MCF 10A (cell line): ENCODE measurements around the gene CD34. TPM values are rescaled to one million over a fixed set of nuclear protein-coding genes. Genes with fewer than 3 reads are reported as not detected.

Experiments
- BruUV-seq: library from RNA; stranded (reverse); fragments of 400-500 nt; replicated peaks from 2 replicates; lab custom pipeline; 2021; lab: Mats Ljungman, UMichigan
- CTCF ChIA-PET: fragments of 300-600 bp; sonication (Branson Sonifier 250); formaldehyde crosslinking; extraction: SDS; loops from one replicate; lab custom pipeline; 2021; ENCODE audit warnings: antibody characterized with exemption, inconsistent platforms; lab: Yijun Ruan, JAX
- POLR2A ChIA-PET: fragments of 300-600, 350-650 bp; sonication (Branson Sonifier 250); formaldehyde crosslinking; extraction: SDS; loops from one replicate; lab custom pipeline; 2020; ENCODE audit warnings: antibody characterized with exemption, inconsistent platforms; lab: Yijun Ruan, JAX
- DNase-seq: peaks from one replicate; pipeline ENCODE4 v3.0.0-alpha.2; 2018; ENCODE audit not compliant: unreplicated experiment
- H3K27ac Mint-ChIP-seq: one replicate; pipeline ENCODE4 v1.8.0; 2022; ENCODE audit warnings: mild to moderate bottlenecking, low read depth, mixed read lengths; ENCODE audit not compliant: unreplicated experiment
- H3K27me3 Mint-ChIP-seq: one replicate; pipeline ENCODE4 v1.8.0; 2022; ENCODE audit warnings: mixed read lengths; ENCODE audit not compliant: insufficient read depth, unreplicated experiment
- H3K36me3 Mint-ChIP-seq: one replicate; pipeline ENCODE4 v1.8.0; 2022; ENCODE audit warnings: mild to moderate bottlenecking, moderate library complexity, mixed read lengths; ENCODE audit not compliant: insufficient read depth, unreplicated experiment
- H3K4me1 Mint-ChIP-seq: one replicate; pipeline ENCODE4 v1.8.0; 2022; ENCODE audit warnings: mixed read lengths; ENCODE audit not compliant: insufficient read depth, unreplicated experiment
- H3K4me3 Mint-ChIP-seq: one replicate; pipeline ENCODE4 v1.8.0; 2022; ENCODE audit warnings: mild to moderate bottlenecking, moderate library complexity, mixed read lengths; ENCODE audit not compliant: unreplicated experiment
- H3K9me3 Mint-ChIP-seq: one replicate; pipeline ENCODE4 v1.8.0; 2022; ENCODE audit warnings: mixed read lengths; ENCODE audit not compliant: unreplicated experiment
- intact Hi-C: fragments of 100-400 bp; cut with micrococcal nuclease; formaldehyde crosslinking; loops from 2 replicates; pipeline ENCODE4 v1.14.1; 2022
- total RNA-seq: library from RNA; stranded (reverse); gene quantifications from 2 replicates; pipeline ENCODE4 v1.2.3, GENCODE V29; 2022
- TF ChIP-seq, protein P1 (sequence below): fragments of 200-600 bp; IDR thresholded peaks from one replicate; pipeline ENCODE4 v1.8.0; 2022; ENCODE audit warnings: antibody characterized with exemption, mild to moderate bottlenecking; ENCODE audit not compliant: unreplicated experiment

The CD34 gene
- total RNA-seq, 1 experiment from 2014 or later: not detected

DNA sequence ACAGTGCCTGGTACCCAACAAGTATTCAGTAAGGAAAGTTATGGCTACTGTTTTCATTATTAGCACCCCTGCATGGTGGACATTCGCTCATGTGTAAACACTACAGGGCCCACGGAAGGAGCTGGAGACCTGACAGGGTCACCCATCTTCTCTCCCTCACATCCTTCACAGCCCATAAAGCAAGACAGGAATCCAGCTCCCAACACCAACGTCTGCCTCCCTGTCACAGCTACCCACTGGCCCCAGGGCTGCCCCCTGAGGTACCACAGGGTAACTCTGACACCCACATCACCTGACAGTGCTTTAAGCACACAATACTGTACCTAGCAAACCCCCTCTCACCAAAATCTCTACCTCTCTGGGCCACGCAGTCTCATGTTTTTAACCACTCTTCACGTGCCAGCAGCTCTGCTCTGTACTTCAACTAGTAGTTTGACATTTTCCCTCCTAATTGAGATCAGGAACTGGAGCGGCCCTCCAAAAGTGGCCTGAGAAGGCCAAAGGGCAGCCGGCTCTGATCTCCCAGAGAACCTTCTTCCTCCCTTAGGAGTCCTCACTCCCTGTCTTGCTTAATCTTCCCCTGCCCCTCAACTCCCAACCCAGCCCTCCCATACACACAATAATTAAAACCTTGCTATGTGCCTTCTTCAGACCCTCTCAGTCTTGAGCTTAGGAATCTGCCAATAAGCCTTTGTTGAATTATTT is 76.8 kb downstream of the CD34 start:
- POLR2A ChIA-PET: interaction anchor here (0.6 to 6.5 kb wide), 7 partner anchors 8 to 524 kb away, joined by 3 to 33 read pairs (median 4); no protein-coding TSS in a partner anchor
- Mint-ChIP-seq H3K9me3 (no peaks in the 10 kb centered on the region), H3K4me1 (peaks cover 54% of the 10 kb centered on the region), H3K36me3 (peaks cover 37% of the 10 kb centered on the region), H3K27me3 (no peaks in the 10 kb centered on the region), H3K4me3 (no peak overlapping the region), H3K27ac (no peak overlapping the region)
- DNase-seq: no peak
- BruUV-seq: no TSS peak
- TF ChIP-seq, protein P1, sequence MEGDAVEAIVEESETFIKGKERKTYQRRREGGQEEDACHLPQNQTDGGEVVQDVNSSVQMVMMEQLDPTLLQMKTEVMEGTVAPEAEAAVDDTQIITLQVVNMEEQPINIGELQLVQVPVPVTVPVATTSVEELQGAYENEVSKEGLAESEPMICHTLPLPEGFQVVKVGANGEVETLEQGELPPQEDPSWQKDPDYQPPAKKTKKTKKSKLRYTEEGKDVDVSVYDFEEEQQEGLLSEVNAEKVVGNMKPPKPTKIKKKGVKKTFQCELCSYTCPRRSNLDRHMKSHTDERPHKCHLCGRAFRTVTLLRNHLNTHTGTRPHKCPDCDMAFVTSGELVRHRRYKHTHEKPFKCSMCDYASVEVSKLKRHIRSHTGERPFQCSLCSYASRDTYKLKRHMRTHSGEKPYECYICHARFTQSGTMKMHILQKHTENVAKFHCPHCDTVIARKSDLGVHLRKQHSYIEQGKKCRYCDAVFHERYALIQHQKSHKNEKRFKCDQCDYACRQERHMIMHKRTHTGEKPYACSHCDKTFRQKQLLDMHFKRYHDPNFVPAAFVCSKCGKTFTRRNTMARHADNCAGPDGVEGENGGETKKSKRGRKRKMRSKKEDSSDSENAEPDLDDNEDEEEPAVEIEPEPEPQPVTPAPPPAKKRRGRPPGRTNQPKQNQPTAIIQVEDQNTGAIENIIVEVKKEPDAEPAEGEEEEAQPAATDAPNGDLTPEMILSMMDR: no peak
- CTCF ChIA-PET: interaction anchor here (0.6 to 28.1 kb wide), 8 partner anchors 10 to 416 kb away, joined by 3 to 790 read pairs (median 12); no protein-coding TSS in a partner anchor
- intact Hi-C loops: no loop called here

DNA sequence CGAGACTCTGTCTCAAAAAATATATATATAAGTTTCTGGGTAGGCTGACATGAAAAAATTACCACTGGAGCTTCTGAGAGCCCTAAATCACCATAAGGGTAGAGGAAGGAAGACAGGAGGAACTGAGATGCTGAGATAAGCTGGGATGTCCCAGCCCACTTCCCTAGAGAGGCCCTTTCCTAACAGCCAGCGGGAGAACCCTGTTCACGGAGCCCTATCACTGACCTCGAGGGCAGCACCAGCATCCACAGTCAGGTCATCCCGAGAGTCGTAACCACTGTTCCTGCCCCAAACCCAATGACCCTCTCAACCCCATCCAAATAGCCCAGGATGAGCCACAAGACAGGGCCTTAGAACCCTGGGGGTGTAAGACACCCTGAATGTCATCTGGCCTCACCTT is 77.5 kb downstream of the CD34 start:
- Mint-ChIP-seq H3K27me3 (no peaks in the 10 kb centered on the region), H3K4me1 (peaks cover 54% of the 10 kb centered on the region), H3K36me3 (peaks cover 35% of the 10 kb centered on the region), H3K9me3 (no peaks in the 10 kb centered on the region), H3K27ac (peak overlapping the region; percentile 68), H3K4me3 (no peak overlapping the region)
- BruUV-seq: no TSS peak
- intact Hi-C loops: no loop called here
- TF ChIP-seq, protein P1: no peak
- ChIA-PET CTCF (interaction anchor here (0.6 to 28.1 kb wide), 9 partner anchors 9 to 416 kb away, joined by 3 to 790 read pairs (median 9); no protein-coding TSS in a partner anchor), POLR2A (interaction anchor here (1.2 to 6.5 kb wide), 6 partner anchors 9 to 130 kb away, joined by 3 to 33 read pairs (median 4); no protein-coding TSS in a partner anchor)
- no peak for DNase-seq

DNA sequence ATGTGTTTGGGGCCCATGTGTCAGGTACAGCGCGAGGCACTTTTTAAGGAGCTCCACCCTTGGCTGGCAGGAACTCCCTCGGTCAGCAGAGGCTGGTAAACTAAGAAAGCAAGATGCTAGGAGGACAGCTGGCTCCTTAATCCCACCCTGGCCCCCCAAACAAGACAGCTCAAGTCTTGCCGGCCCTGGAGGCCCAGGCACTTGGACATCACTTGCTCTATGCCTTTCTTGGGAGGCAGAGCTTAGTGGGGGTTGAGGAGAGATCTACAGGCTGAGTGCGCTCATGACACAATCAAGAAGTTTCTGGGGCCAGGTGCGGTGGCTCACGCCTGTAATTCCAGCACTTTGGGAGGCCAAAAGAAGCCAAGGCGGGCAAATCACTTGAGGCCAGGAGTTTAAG is 78.1 kb downstream of the CD34 start:
- Mint-ChIP-seq H3K4me1 (peaks cover 54% of the 10 kb centered on the region), H3K27ac (peak overlapping the region; percentile 68), H3K9me3 (no peaks in the 10 kb centered on the region), H3K27me3 (no peaks in the 10 kb centered on the region), H3K4me3 (no peak overlapping the region), H3K36me3 (peaks cover 29% of the 10 kb centered on the region)
- POLR2A ChIA-PET: interaction anchor here (0.7 to 11.5 kb wide), 7 partner anchors 9 to 387 kb away, joined by 3 to 372 read pairs (median 4); no protein-coding TSS in a partner anchor
- DNase-seq: no peak
- CTCF ChIA-PET: interaction anchor here (0.7 to 28.1 kb wide), 7 partner anchors 9 to 131 kb away, joined by 3 to 790 read pairs (median 9); partner anchors contain the start of gene CD34
- no TSS peak for BruUV-seq
- TF ChIP-seq, protein P1: no peak
- intact Hi-C loops: no loop called here
